ENCODE data around the gene SLC2A8.

SLC2A8 gene

DNA sequence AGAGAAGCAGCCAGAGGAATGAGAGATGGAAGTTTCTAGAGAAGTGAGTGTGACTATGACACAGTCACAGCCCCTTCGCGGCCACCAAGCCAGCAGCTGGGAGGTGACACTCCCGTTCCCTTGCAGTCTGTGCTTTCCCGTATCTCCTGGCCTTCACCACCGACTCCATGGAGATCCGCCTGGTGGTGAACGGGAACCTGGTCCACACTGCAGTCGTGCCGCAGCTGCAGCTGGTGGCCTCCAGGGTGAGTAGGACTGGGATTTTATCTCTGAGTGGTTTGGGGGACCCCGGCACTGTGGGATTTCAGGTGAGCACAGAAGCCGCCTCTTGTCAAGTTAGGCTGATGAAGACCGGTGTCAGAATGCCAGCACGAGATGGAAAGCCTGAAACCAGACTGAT, 12.1 kb upstream of the SLC2A8 start:
- Histone ChIP-seq H3K27me3 (ENCODE audit: control insufficient read depth, insufficient read depth, low read length) (peaks cover 50% of the 10 kb centered on the region), H3K36me3 (ENCODE audit: insufficient read depth, low read length) (no peaks in the 10 kb centered on the region), H3K4me2 (ENCODE audit: low read length) (no peak overlapping the region), H3K9me3 (replicated peaks; ENCODE audit: low read length) (no peaks in the 10 kb centered on the region), H3K4me1 (ENCODE audit: control insufficient read depth, insufficient read depth, low read length) (peaks cover 13% of the 10 kb centered on the region), H3K4me3 (ENCODE audit: low read length) (no peak overlapping the region), H3K9ac (ENCODE audit: low read depth, low read length) (no peak overlapping the region)

DNA sequence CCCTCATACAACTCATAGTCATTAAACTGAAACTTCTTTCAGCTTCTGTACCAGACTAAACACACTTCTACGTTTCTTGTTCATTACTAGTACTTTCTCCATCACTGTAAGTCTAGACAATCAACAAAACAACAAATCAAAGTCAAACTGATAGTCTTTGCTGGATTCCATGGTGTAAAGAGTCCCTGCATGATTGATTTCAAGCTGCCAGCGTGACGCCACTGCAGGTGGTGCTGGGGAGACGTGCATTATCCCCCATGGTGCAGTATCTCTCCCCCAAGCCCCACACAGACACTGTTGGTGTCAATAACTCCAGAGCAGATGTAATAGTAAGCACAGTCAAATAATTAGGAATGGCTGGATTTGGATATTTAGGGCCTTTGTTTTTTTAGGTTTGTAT, 10.7 kb upstream of the SLC2A8 start:
- Histone ChIP-seq H3K4me2 (ENCODE audit: low read length) (no peak overlapping the region), H3K27me3 (ENCODE audit: control insufficient read depth, insufficient read depth, low read length) (peaks cover 53% of the 10 kb centered on the region), H3K9ac (ENCODE audit: low read depth, low read length) (no peak overlapping the region), H3K36me3 (ENCODE audit: insufficient read depth, low read length) (no peaks in the 10 kb centered on the region), H3K4me3 (ENCODE audit: low read length) (no peak overlapping the region), H3K4me1 (ENCODE audit: control insufficient read depth, insufficient read depth, low read length) (peaks cover 13% of the 10 kb centered on the region), H3K9me3 (replicated peaks; ENCODE audit: low read length) (no peaks in the 10 kb centered on the region)

GRCh38 chr9:127386981-127387380, 10.0 kb upstream of the SLC2A8 start:
- Histone ChIP-seq H3K9me3 (replicated peaks; ENCODE audit: low read length) (no peaks in the 10 kb centered on the region), H3K4me1 (ENCODE audit: control insufficient read depth, insufficient read depth, low read length) (peaks cover 13% of the 10 kb centered on the region), H3K27me3 (ENCODE audit: control insufficient read depth, insufficient read depth, low read length) (peaks cover 58% of the 10 kb centered on the region), H3K4me2 (ENCODE audit: low read length) (no peak overlapping the region), H3K4me3 (ENCODE audit: low read length) (no peak overlapping the region), H3K36me3 (ENCODE audit: insufficient read depth, low read length) (no peaks in the 10 kb centered on the region), H3K9ac (ENCODE audit: low read depth, low read length) (no peak overlapping the region)

- peaks cover 60% of the 10 kb centered on the region for H3K27me3 ChIP-seq (ENCODE audit: control insufficient read depth, insufficient read depth, low read length)
- no peaks in the 10 kb centered on the region for H3K9me3 ChIP-seq (replicated peaks; ENCODE audit: low read length)
- no peak overlapping the region for H3K4me3 ChIP-seq (ENCODE audit: low read length)
- no peaks in the 10 kb centered on the region for H3K36me3 ChIP-seq (ENCODE audit: insufficient read depth, low read length)
- peak overlapping the region; percentile 51 for H3K4me2 ChIP-seq (ENCODE audit: low read length)
- peaks cover 13% of the 10 kb centered on the region for H3K4me1 ChIP-seq (ENCODE audit: control insufficient read depth, insufficient read depth, low read length)
- no peak overlapping the region for H3K9ac ChIP-seq (ENCODE audit: low read depth, low read length)
Measured at GRCh38 chr9:127388037-127388855, 8.7 kb upstream of the SLC2A8 start.

DNA sequence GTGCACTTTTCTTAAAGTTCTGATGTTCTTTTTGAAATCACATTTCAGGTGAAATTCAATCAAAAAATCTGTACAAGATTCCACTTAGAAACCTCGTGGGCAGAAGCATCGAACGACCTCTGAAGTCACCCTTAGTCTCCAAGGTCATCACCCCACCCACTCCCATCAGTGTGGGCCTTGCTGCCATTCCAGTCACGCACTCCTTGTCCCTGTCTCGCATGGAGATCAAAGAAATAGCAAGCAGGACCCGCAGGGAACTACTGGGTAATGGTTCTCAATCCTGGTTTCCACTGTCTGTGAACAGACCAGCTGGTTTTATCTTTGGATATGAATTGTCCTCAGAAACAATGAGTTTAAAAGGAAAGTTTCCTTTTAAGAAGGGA, 8.1 kb upstream of the SLC2A8 start:
- Histone ChIP-seq H3K4me3 (ENCODE audit: low read length) (no peak overlapping the region), H3K27me3 (ENCODE audit: control insufficient read depth, insufficient read depth, low read length) (peaks cover 55% of the 10 kb centered on the region), H3K4me2 (ENCODE audit: low read length) (peak overlapping the region; percentile 51), H3K9ac (ENCODE audit: low read depth, low read length) (no peak overlapping the region), H3K9me3 (replicated peaks; ENCODE audit: low read length) (no peaks in the 10 kb centered on the region), H3K4me1 (ENCODE audit: control insufficient read depth, insufficient read depth, low read length) (peaks cover 13% of the 10 kb centered on the region), H3K36me3 (ENCODE audit: insufficient read depth, low read length) (no peaks in the 10 kb centered on the region)

DNA sequence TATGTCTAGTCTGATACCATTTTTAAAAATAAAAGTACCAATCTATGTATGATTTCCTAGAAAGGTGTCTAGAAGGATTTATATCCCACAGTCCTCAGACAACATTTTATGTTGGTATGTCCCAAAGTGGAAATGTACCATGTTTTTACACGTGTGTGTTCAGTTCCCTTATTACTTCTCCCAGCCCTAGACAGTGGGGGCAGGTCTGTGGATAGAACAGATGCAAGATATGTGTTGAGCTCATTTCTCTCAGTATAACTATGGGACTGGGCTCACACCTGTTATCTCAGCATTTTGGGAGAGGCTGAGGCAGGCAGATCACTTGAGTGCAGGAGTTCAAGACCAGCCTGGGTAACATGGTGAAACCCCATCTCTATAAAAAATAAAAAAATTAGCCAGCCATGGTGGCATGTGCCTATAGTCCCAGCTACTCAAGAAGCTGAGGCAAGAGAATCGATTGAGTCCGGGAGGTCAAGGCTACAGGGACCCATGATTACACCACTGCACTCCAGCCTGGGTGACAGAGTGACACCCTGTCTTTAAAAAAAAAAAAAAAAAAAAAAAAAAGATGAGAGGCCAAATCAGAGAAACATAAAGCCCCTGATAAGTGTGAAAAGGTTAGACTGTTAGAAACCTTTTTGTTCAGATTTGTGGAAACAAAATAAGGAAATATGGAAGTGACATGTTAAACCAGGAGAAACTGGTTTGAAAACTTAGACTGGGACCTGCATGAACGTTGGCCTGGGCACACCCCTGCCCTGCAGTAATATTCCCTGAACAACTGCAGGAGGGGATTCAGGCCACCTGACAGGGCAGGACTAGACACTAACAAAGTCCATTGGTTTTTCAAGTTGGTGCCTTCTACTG, 7.4 kb upstream of the SLC2A8 start:
- Histone ChIP-seq H3K36me3 (ENCODE audit: insufficient read depth, low read length) (no peaks in the 10 kb centered on the region), H3K9me3 (replicated peaks; ENCODE audit: low read length) (no peaks in the 10 kb centered on the region), H3K9ac (ENCODE audit: low read depth, low read length) (no peak overlapping the region), H3K4me1 (ENCODE audit: control insufficient read depth, insufficient read depth, low read length) (peaks cover 13% of the 10 kb centered on the region), H3K4me2 (ENCODE audit: low read length) (no peak overlapping the region), H3K4me3 (ENCODE audit: low read length) (no peak overlapping the region), H3K27me3 (ENCODE audit: control insufficient read depth, insufficient read depth, low read length) (peaks cover 48% of the 10 kb centered on the region)

GRCh38 chr9:127390248-127390545, 6.8 kb upstream of the SLC2A8 start:
- H3K4me2 ChIP-seq (ENCODE audit: low read length), result no peak overlapping the region

DNA sequence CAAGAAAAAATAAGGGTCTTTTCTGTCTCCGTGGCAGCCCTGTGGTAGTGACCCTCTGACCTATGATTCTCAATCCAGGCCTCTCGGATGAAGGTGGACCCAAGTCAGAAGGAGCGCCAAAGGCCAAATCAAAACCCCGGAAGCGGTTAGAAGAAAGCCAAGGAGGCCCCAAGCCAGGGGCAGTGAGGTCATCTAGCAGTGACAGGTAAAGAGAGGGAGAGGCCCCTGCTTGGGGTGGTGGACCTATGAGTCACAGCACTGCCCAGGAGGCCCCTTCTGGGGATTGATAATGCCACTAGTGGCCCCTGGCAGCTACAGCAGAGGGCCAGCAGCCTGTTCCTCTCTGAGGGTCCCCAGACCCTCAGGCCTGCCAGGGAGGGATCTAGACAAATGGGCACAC, 6.4 kb upstream of the SLC2A8 start:
- Histone ChIP-seq H3K27me3 (ENCODE audit: control insufficient read depth, insufficient read depth, low read length) (peaks cover 48% of the 10 kb centered on the region), H3K4me1 (ENCODE audit: control insufficient read depth, insufficient read depth, low read length) (peaks cover 13% of the 10 kb centered on the region), H3K4me2 (ENCODE audit: low read length) (no peak overlapping the region)

More at GRCh38 chr9:127390248-127390545, 6.8 kb upstream of the SLC2A8 start:
- Histone ChIP-seq H3K9me3 (replicated peaks; ENCODE audit: low read length) (no peaks in the 10 kb centered on the region), H3K4me3 (ENCODE audit: low read length) (no peak overlapping the region), H3K27me3 (ENCODE audit: control insufficient read depth, insufficient read depth, low read length) (peaks cover 48% of the 10 kb centered on the region), H3K4me1 (ENCODE audit: control insufficient read depth, insufficient read depth, low read length) (peaks cover 13% of the 10 kb centered on the region), H3K36me3 (ENCODE audit: insufficient read depth, low read length) (no peaks in the 10 kb centered on the region), H3K9ac (ENCODE audit: low read depth, low read length) (no peak overlapping the region)

GRCh38 chr9:127392166-127392565, 4.8 kb upstream of the SLC2A8 start:
- H3K4me1 ChIP-seq (ENCODE audit: control insufficient read depth, insufficient read depth, low read length), result peaks cover 17% of the 10 kb centered on the region
- H3K27me3 ChIP-seq (ENCODE audit: control insufficient read depth, insufficient read depth, low read length), result peaks cover 46% of the 10 kb centered on the region
- H3K36me3 ChIP-seq (ENCODE audit: insufficient read depth, low read length), result no peaks in the 10 kb centered on the region
- H3K9ac ChIP-seq (ENCODE audit: low read depth, low read length), result no peak overlapping the region
- H3K4me2 ChIP-seq (ENCODE audit: low read length), result no peak overlapping the region
- no peak overlapping the region for H3K4me3 ChIP-seq (ENCODE audit: low read length)
- H3K9me3 ChIP-seq (replicated peaks; ENCODE audit: low read length), result no peaks in the 10 kb centered on the region

More for the DNA sequence above, 6.4 kb upstream of the SLC2A8 start:
- no peaks in the 10 kb centered on the region for H3K9me3 ChIP-seq (replicated peaks; ENCODE audit: low read length)
- no peak overlapping the region for H3K4me3 ChIP-seq (ENCODE audit: low read length)
- H3K36me3 ChIP-seq (ENCODE audit: insufficient read depth, low read length), result no peaks in the 10 kb centered on the region
- H3K9ac ChIP-seq (ENCODE audit: low read depth, low read length), result no peak overlapping the region

GRCh38 chr9:127392976-127393375, 4.0 kb upstream of the SLC2A8 start:
- no peak overlapping the region for H3K4me3 ChIP-seq (ENCODE audit: low read length)
- no peak overlapping the region for H3K4me2 ChIP-seq (ENCODE audit: low read length)
- H3K27me3 ChIP-seq (ENCODE audit: control insufficient read depth, insufficient read depth, low read length), result peaks cover 46% of the 10 kb centered on the region
- no peaks in the 10 kb centered on the region for H3K9me3 ChIP-seq (replicated peaks; ENCODE audit: low read length)
- H3K36me3 ChIP-seq (ENCODE audit: insufficient read depth, low read length), result no peaks in the 10 kb centered on the region
- H3K4me1 ChIP-seq (ENCODE audit: control insufficient read depth, insufficient read depth, low read length), result peaks cover 17% of the 10 kb centered on the region
- no peak overlapping the region for H3K9ac ChIP-seq (ENCODE audit: low read depth, low read length)

- no peak overlapping the region for H3K4me3 ChIP-seq (ENCODE audit: low read length)
- H3K36me3 ChIP-seq (ENCODE audit: insufficient read depth, low read length), result no peaks in the 10 kb centered on the region
- no peak overlapping the region for H3K9ac ChIP-seq (ENCODE audit: low read depth, low read length)
- H3K4me1 ChIP-seq (ENCODE audit: control insufficient read depth, insufficient read depth, low read length), result peaks cover 16% of the 10 kb centered on the region
- H3K27me3 ChIP-seq (ENCODE audit: control insufficient read depth, insufficient read depth, low read length), result peaks cover 48% of the 10 kb centered on the region
- no peak overlapping the region for H3K4me2 ChIP-seq (ENCODE audit: low read length)
- no peaks in the 10 kb centered on the region for H3K9me3 ChIP-seq (replicated peaks; ENCODE audit: low read length)
Measured at GRCh38 chr9:127393645-127394044, 3.3 kb upstream of the SLC2A8 start.
